Placental epithelial cell (primary cell): ENCODE measurements around the gene PRDM13. TPM values are rescaled to one million over a fixed set of nuclear protein-coding genes. Genes with fewer than 3 reads are reported as not detected.

Experiments used
- small RNA-seq: library from RNA; depleted of rRNA; stranded (forward); fragments of <200 nt; gene quantifications from one replicate; pipeline ENCODE3, GENCODE V24; 2012
- total RNA-seq: library from RNA; depleted of rRNA; stranded (reverse); fragments of >200 nt; gene quantifications from 2 replicates; pipeline ENCODE4 v1.2.3, GENCODE V29; 2012

PRDM13 gene
- total RNA-seq = not detected in 2 replicates

DNA sequence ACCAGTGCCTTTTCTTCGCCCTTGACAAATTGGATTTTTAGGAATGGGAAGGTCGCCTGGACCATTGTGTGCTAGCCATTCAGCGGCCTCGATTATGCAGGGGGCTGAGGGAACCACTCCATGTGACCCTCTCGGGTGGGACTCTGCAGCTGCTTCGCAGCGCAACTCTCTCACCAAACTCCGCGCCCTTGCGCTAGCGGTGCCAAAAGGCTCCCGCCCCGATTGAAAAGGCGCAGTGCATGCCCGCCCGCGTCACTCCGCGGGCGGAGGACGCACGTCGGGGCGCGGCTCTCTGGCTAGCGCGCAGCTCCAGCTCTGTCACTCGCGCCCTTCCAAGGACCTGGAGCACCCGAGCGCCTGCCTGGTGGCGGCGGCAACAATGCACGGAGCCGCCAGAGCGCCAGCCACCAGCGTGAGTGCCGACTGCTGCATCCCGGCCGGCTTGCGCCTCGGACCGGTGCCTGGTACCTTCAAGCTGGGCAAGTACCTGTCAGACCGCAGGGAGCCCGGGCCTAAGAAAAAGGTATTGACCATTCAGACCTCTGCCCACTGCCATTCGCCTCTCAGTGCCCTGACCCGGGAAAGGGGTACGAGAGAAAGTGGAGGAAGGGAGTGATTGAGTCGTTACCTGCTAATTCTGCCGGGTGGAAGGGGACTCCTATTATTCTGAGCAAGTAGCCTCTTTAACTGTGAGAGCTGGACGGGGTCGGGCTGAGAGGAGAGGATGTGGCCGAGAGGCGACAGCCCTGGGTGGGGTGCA, at the start of gene PRDM13:
Gene PRDM13 (plus strand): TSS at position 178 of the 760 bp plus-strand sequence. CDS start 202 bp downstream, at position 380.

DNA sequence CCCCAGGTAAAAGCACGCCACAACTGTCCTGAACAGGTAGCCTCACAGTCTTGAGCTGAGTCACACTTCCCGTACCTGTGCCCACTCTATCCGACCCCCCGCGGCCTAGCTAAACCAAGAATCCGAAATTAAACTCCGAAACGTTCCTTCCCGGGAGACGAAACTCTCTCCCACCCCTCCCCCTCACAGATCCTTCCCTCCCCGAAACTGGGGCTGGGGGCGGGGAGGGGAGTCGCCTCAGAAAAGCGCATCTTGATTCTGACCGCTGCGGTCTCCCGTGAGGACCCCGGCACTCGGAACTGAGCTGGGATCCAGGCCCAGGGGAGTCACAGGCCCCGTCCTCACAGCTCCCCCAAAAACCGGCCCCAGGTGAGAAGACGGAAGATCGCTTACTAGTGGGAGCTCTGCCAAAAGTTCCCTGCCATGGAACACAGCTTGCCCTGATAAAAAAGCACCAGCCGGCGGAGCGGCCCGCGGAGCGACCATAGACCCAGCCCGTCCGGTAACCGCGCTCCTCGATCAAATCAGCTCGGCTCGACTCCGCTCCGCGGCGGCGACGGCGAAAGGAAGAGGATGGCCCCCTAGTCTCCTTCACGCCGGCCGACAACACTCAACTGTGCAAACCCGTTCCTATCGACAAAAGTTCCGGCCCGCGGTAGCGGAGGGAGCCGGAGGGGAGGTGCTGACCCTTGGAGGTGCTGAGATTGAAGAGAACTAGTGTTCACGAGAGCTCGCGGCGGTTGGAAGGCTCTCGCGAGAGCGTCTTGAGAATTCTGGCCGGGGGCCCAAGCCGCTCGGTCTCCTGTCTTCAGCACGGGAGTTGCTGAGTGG, 38.3 kb upstream of the PRDM13 start, which contains the start of gene CCNC:
Gene CCNC (minus strand): TSS at position 558 of the 831 bp plus-strand sequence. CDS start 133 bp downstream, at position 425.

Small RNAs within 50 kb of the gene (small RNA-seq; reads per million reads assigned to genes)
- not detected for gene RF00019

Other genes with a start within 250 kb of the PRDM13 start
- 1.6 and 7.9 TPM in 2 replicates for gene COQ3, start 212.6 kb upstream of the PRDM13 start, total RNA-seq
- 59.0 and 89.1 TPM in 2 replicates for gene PNISR, start 181.5 kb upstream of the PRDM13 start, total RNA-seq
- gene USP45, start 91.4 kb upstream of the PRDM13 start, total RNA-seq = 10.6 and 12.0 TPM in 2 replicates
- gene CCNC, start 38.2 kb upstream of the PRDM13 start, total RNA-seq = 99.3 and 129 TPM in 2 replicates